Measurements from ENCODE around the gene NCS1.

GRCh38 chr9:130191068-130191748 lies 19.0 kb downstream of the NCS1 start:
- TF ChIP-seq CTCF (conservative IDR thresholded peaks at IDR 0.05 in 1 of 2, IDR thresholded peaks at IDR 0.05 in 1 of 2; ENCODE audit: low read depth in 1 of 2, low read length in 2 of 2) (no peak), EZH2 (IDR thresholded peaks at IDR 0.05; ENCODE audit: low read length, missing control alignments) (no peak)

Data from fibroblast of lung (primary cell).